ENCODE measurements around the gene DGKI. TPM values are rescaled to one million over a fixed set of nuclear protein-coding genes. Genes with fewer than 3 reads are reported as not detected.

The DGKI gene
- total and polyA plus RNA-seq, 12 donors = 0.12 to 4.6 (median 1.1) TPM

- Histone ChIP-seq H3K36me3 (replicated peaks in 1 of 2) (no peaks in the 10 kb centered on the region), H3K4me1 (replicated peaks in 1 of 2) (no peaks in the 10 kb centered on the region), H3K9me3 (replicated peaks in 1 of 3) (no peaks in the 10 kb centered on the region), H3K27ac (no peak overlapping the region), H3K4me3 (no peak overlapping the region), H3K27me3 (no peaks in the 10 kb centered on the region)
- WGBS, 4 donors = 53 to 66% (median 58%) methylated on average over 3 of the region's 3 CpGs
- intact Hi-C loops (cut with DNase I) = no loop called here
- DNase-seq = no peak
- TF ChIP-seq, protein P1, sequence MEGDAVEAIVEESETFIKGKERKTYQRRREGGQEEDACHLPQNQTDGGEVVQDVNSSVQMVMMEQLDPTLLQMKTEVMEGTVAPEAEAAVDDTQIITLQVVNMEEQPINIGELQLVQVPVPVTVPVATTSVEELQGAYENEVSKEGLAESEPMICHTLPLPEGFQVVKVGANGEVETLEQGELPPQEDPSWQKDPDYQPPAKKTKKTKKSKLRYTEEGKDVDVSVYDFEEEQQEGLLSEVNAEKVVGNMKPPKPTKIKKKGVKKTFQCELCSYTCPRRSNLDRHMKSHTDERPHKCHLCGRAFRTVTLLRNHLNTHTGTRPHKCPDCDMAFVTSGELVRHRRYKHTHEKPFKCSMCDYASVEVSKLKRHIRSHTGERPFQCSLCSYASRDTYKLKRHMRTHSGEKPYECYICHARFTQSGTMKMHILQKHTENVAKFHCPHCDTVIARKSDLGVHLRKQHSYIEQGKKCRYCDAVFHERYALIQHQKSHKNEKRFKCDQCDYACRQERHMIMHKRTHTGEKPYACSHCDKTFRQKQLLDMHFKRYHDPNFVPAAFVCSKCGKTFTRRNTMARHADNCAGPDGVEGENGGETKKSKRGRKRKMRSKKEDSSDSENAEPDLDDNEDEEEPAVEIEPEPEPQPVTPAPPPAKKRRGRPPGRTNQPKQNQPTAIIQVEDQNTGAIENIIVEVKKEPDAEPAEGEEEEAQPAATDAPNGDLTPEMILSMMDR (IDR thresholded peaks at IDR 0.05) = no peak
- TF ChIP-seq POLR2A (IDR thresholded peaks at IDR 0.05) = no peak
Measured at GRCh38 chr7:137685433-137686164, 161.2 kb downstream of the DGKI start.

GRCh38 chr7:137684776-137685175, 162.0 kb downstream of the DGKI start:
- DNase-seq = peak in 2 of 7 donors; percentile 19 to 61
- no peak for TF ChIP-seq POLR2A (IDR thresholded peaks at IDR 0.05)
- TF ChIP-seq, protein P1 (IDR thresholded peaks at IDR 0.05) = no peak
- H3K27me3 ChIP-seq = no peaks in the 10 kb centered on the region
- H3K9me3 ChIP-seq (replicated peaks in 1 of 3) = no peaks in the 10 kb centered on the region
- no peaks in the 10 kb centered on the region for H3K36me3 ChIP-seq (replicated peaks in 1 of 2)
- H3K4me1 ChIP-seq (replicated peaks in 1 of 2) = no peaks in the 10 kb centered on the region
- no peak overlapping the region for H3K4me3 ChIP-seq
- 81 to 85% (median 82%) methylated on average over 8 of the region's 8 CpGs for WGBS, 4 donors
- intact Hi-C loops (cut with DNase I) = no loop called here
- H3K27ac ChIP-seq = no peak overlapping the region

- intact Hi-C loops (cut with DNase I) = no loop called here
Measured at GRCh38 chr7:137684316-137684715, 162.5 kb downstream of the DGKI start.

DNA sequence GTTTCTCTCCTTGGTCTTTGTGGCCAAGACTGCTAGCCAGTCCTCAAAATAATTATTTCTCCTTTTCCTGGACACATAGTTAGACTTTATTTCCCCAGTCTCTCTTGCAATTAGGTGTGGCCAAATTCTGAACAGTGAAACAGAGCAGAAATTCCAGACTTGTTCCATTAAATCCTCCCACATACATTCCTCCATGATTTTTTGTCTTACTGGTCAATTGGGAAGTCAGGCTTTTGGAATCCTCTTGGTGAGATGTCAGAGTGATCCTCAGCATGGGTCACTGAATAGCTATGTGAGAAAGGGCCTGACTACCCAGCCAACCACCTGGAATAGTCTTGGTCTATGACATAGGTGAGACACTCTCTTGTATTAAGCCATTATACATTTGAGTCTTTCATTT, 164.2 kb downstream of the DGKI start:
- Histone ChIP-seq H3K27me3 (no peaks in the 10 kb centered on the region), H3K4me1 (replicated peaks in 1 of 2) (no peaks in the 10 kb centered on the region), H3K4me3 (no peak overlapping the region), H3K9me3 (replicated peaks in 1 of 3) (no peaks in the 10 kb centered on the region), H3K27ac (no peak overlapping the region), H3K36me3 (replicated peaks in 1 of 2) (no peaks in the 10 kb centered on the region)
- intact Hi-C loops (cut with DNase I) = no loop called here
- no peak for TF ChIP-seq POLR2A (IDR thresholded peaks at IDR 0.05)
- TF ChIP-seq, protein P1 (IDR thresholded peaks at IDR 0.05) = no peak
- DNase-seq = no peak

More at GRCh38 chr7:137684316-137684715, 162.5 kb downstream of the DGKI start:
- Histone ChIP-seq H3K4me3 (no peak overlapping the region), H3K27ac (no peak overlapping the region), H3K27me3 (no peaks in the 10 kb centered on the region), H3K9me3 (replicated peaks in 1 of 3) (no peaks in the 10 kb centered on the region), H3K36me3 (replicated peaks in 1 of 2) (no peaks in the 10 kb centered on the region), H3K4me1 (replicated peaks in 1 of 2) (no peaks in the 10 kb centered on the region)
- TF ChIP-seq, protein P1 (IDR thresholded peaks at IDR 0.05) = no peak
- no peak for TF ChIP-seq POLR2A (IDR thresholded peaks at IDR 0.05)
- no peak for DNase-seq
- 67 to 80% (median 70%) methylated on average over 7 of the region's 7 CpGs for WGBS, 4 donors
